Upper lobe of left lung (tissue), 4 donors: ENCODE measurements around the gene CDHR1.

Experiments used
- CTCF ChIP-seq, 6 experiments: fragments of 450-650 bp in 4 of 6; fragments of 200-600 bp in 2 of 6; sonication (generic) in 2 of 6; IDR thresholded peaks; one replicate each; pipeline ENCODE4 v1.5.1; 2016 to 2019; ENCODE audit warnings: antibody characterized with exemption in 6 of 6
- POLR2A ChIP-seq, 4 donors: fragments of 450-650 bp; IDR thresholded peaks; one replicate each; pipeline ENCODE4 v1.5.1; 2016 to 2017; ENCODE audit warnings: antibody characterized with exemption in 4 of 4, mild to moderate bottlenecking in 2 of 4
- POLR2AphosphoS5 ChIP-seq, 2 donors: sonication (generic); formaldehyde crosslinking; IDR thresholded peaks; one replicate each; pipeline ENCODE4 v1.5.1; 2017; ENCODE audit warnings: antibody characterized with exemption in 2 of 2

DNA sequence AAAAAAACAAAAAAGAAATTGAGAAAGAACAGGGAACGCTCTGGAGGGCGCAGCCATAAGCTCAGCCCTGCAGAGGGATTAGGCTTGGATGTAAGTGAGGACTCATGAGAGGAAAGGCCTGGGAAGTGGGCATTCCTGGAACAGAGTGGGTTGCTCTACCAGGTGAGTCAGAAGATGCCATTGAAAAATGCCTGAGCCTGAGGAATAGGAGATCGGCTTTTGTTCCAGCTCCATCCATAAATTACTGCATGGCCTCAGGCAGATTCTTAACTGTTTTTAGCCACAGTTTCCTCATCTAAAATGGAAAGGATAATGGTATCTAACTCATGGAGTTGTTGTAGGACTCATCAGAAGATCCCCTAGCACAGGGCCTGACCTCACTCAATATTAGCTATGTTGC is 49.4 kb downstream of the CDHR1 start:
- no peak for TF ChIP-seq CTCF (IDR thresholded peaks at IDR 0.05)
- no peak for TF ChIP-seq POLR2A (IDR thresholded peaks at IDR 0.05)
- TF ChIP-seq POLR2AphosphoS5 (IDR thresholded peaks at IDR 0.05): no peak
